ENCODE results near the gene PPP1R3D.
"Not testable (repeated sequence)": the region's sequence is repeated elsewhere in the genome, so short reads cannot be mapped to it uniquely, and the experiment has no call there.

The PPP1R3D gene

GRCh38 chr20:59912609-59913008 lies 27.5 kb downstream of the PPP1R3D start:
- DNase-seq (ENCODE audit: low read depth), result no peak

- no peak for DNase-seq (ENCODE audit: low read depth)
Measured at GRCh38 chr20:59911041-59911440, 29.1 kb downstream of the PPP1R3D start.

GRCh38 chr20:59908855-59909254 lies 31.2 kb downstream of the PPP1R3D start:
- no peak for DNase-seq (ENCODE audit: low read depth)

GRCh38 chr20:59903621-59904020 lies 36.5 kb downstream of the PPP1R3D start:
- no peak for DNase-seq (ENCODE audit: low read depth)

- DNase-seq (ENCODE audit: low read depth), result no peak
Measured at GRCh38 chr20:59902470-59902869, 37.6 kb downstream of the PPP1R3D start.

GRCh38 chr20:59895908-59896307 lies 44.2 kb downstream of the PPP1R3D start:
- DNase-seq (ENCODE audit: low read depth), result no peak

GRCh38 chr20:59891581-59891980 lies 48.5 kb downstream of the PPP1R3D start:
- DNase-seq (ENCODE audit: low read depth), result no peak

- not testable (repeated sequence) for DNase-seq (ENCODE audit: low read depth)
Measured at GRCh38 chr20:59890035-59890434, 50.1 kb downstream of the PPP1R3D start.

GRCh38 chr20:59888050-59888449 lies 52.1 kb downstream of the PPP1R3D start:
- no peak for DNase-seq (ENCODE audit: low read depth)

Data from fibroblast of the conjunctiva (primary cell).